Activated naive CD8-positive, alpha-beta T cell treated with anti-CD3 and anti-CD28 coated beads for 36 hours (primary cell): Measurements from ENCODE around the gene SORD. TPM values are rescaled to one million over a fixed set of nuclear protein-coding genes. Genes with fewer than 3 reads are reported as not detected.
"Not testable (repeated sequence)": the region's sequence is repeated elsewhere in the genome, so short reads cannot be mapped to it uniquely, and the experiment has no call there.

Source experiments
- DNase-seq: peaks from one replicate; pipeline ENCODE4 v3.0.0; 2021
- H3K27ac Mint-ChIP-seq: one replicate; pipeline ENCODE4 v1.8.0; 2022; ENCODE audit warnings: mild to moderate bottlenecking, moderate library complexity, mixed read lengths
- H3K27me3 Mint-ChIP-seq: one replicate; pipeline ENCODE4 v1.8.0; 2022; ENCODE audit warnings: mild to moderate bottlenecking, mixed read lengths
- H3K36me3 Mint-ChIP-seq: one replicate; pipeline ENCODE4 v1.8.0; 2021; ENCODE audit warnings: mild to moderate bottlenecking, mixed read lengths
- H3K4me1 Mint-ChIP-seq: one replicate; pipeline ENCODE4 v1.8.0; 2021; ENCODE audit warnings: mixed read lengths
- H3K4me3 Mint-ChIP-seq: one replicate; pipeline ENCODE4 v1.8.0; 2022; ENCODE audit warnings: mild to moderate bottlenecking, moderate library complexity, mixed read lengths
- H3K9me3 Mint-ChIP-seq: one replicate; pipeline ENCODE4 v1.8.0; 2022; ENCODE audit warnings: mixed read lengths
- total RNA-seq, 2 experiments: library from RNA; stranded (reverse); gene quantifications; one replicate each; pipeline ENCODE4 v1.2.3, GENCODE V29; 2021

SORD gene
- total RNA-seq, 2 experiments from 2014 or later = 36.0 to 36.9 TPM

DNA sequence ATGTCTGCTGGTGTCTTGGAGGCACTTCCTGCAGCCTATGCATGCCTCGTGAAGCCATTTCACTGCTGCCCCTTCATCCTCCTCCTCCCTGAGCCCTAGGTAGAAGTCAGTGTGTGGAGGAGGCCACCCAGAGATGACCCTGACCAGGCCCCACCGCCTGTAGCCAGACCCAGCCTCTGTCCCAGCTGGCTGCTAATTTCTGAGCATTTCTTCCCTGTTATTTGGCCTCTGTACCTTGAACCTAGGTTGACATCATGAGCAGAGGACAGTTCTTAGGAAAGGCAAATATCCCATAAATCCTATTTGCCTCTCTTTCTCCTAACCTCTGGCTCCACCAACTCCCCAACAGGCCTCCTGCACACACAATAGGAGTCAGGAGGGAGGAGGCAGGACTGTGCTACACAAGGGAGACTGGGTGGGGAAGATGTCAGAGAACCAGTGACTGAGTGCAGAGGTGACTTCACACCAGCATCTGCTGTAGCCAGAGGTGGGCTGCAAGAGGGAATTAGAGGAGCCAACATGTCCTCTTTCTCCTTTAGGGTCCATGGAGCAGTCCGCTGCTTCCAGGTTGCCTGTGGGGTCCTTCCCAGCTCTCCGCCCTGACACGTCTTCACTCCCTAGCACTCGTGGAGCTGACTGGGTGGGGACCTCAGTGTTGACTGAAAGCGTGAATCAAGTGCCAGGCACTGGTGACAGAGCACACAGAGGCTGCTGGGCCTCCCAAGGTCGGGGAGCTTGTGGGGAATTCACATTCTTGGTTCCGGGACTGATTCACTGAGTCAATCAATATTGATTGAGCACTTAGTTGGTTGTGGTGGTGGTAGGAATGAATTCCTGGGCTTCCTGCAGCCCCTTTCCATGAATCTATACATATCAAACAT, 52.7 kb downstream of the SORD start:
- not testable (repeated sequence) for H3K4me1 Mint-ChIP-seq, DNase-seq, H3K4me3 Mint-ChIP-seq, H3K27ac Mint-ChIP-seq, H3K36me3 Mint-ChIP-seq, H3K27me3 Mint-ChIP-seq, H3K9me3 Mint-ChIP-seq

DNA sequence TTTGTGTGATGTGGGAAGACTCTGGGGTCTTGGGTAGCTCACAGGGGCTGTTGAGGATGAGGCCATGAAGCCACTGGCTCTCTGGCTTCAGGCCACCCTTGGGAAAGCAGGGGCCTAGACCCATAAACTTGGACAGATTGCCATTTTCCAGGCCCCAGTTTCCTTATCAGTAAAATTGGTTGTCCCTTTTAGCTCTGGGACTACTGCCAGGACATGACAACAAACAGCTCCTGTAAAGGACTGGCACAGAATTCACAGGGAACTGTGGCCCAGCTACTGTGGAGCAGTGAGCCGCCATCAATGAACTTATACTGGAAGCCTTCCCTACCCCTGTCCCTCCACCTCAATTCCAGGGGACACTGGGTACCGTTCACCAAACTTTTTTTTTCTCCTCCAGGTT, 54.4 kb downstream of the SORD start:
- not testable (repeated sequence) for H3K27me3 Mint-ChIP-seq

DNA sequence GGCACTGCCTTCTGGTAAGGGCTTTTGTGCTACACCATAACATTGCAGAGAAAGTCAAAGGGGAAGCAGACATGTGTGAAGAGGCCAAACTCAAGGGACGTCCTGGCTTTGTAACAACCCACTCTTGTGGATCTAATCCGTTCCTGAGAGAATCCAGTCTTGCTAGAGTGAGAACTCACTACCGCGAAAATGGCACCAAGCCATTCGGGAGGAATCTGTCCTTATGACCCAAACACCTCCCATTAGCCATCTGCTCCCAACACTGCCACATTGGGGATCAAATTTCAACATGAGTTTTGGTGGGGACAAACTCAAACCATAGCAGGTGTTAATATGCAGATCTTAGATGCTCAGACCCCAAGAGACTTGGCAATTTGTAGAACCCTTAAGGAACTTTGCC, 56.2 kb downstream of the SORD start:
- not testable (repeated sequence) for H3K4me3 Mint-ChIP-seq, DNase-seq, H3K27ac Mint-ChIP-seq, H3K4me1 Mint-ChIP-seq, H3K27me3 Mint-ChIP-seq, H3K36me3 Mint-ChIP-seq, H3K9me3 Mint-ChIP-seq

More for the DNA sequence above, 54.4 kb downstream of the SORD start:
- DNase-seq, H3K27ac Mint-ChIP-seq, H3K4me3 Mint-ChIP-seq, H3K4me1 Mint-ChIP-seq, H3K36me3 Mint-ChIP-seq, H3K9me3 Mint-ChIP-seq: not testable (repeated sequence)

DNA sequence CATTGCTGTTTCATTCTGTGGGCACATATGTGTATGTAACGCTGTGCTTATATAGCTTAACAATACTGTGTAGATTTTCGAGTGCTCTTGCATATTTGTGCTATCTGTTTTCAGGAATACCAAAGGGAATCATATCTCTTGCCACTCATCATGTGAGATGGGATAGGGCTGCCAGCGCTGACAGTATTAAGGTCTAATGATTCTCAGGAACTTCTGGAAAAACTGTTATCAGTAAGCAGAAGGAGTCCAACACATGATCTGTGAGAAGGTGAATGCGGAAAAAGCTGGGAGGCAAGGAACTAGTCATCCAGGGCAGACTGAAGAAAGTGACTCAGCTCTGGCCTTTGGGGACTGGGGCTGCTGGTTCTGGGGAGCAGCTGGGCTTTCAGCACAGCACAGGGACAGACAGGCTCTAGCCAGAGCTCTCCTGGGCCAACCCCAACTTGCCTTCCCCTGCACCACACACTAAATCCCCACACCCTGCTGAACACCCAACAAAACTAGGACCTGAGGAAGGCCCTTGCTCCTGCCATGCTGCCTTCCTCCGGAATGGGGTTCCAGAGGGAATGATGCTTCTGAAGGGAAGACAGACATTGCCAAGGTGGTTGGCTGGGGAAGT, 56.7 kb downstream of the SORD start:
- not testable (repeated sequence) for H3K27ac Mint-ChIP-seq, H3K9me3 Mint-ChIP-seq, H3K27me3 Mint-ChIP-seq, H3K4me3 Mint-ChIP-seq, H3K4me1 Mint-ChIP-seq, H3K36me3 Mint-ChIP-seq, DNase-seq

DNA sequence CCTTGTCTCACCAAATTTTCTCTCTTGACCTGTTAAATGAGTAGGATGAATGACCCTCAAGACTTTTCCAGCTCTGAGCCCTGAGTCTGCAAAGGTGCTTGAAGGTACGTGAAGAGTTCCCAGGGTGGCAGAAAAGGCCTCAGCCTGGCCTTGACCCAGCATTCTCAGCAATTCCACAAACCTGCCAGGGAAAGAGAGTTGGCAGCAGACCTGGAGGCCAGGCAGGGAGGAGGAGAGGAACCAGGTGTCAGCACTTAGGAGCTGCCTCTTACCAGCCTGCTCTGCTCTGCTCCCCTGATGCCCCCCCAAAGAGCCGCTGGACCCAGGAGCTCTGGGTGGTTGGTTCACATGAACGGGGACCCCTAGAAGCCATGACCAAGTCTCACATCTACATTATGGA, 57.6 kb downstream of the SORD start:
- H3K9me3 Mint-ChIP-seq, H3K4me1 Mint-ChIP-seq, DNase-seq, H3K27me3 Mint-ChIP-seq, H3K36me3 Mint-ChIP-seq, H3K4me3 Mint-ChIP-seq, H3K27ac Mint-ChIP-seq: not testable (repeated sequence)

DNA sequence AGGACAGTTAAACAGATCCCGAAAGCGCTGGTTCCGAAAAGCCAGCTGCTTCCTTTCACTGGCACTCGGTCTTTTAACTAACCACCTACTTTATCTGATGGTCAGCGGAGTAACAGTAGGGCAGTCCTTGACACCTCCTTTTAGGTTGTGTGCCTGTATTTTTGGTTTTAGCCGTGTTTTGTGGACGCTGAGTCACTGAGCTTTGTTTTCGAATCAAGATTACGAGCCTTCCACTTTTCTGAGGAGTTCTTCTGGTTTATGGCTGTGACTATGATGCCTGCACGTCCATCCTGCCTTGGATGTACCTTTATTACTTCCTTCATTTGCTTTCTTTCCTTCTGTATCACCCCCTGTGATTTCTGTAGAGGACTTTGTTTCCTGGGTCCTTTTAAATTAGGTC, 59.4 kb downstream of the SORD start:
- not testable (repeated sequence) for DNase-seq, H3K4me3 Mint-ChIP-seq, H3K27ac Mint-ChIP-seq, H3K4me1 Mint-ChIP-seq, H3K9me3 Mint-ChIP-seq, H3K27me3 Mint-ChIP-seq, H3K36me3 Mint-ChIP-seq

DNA sequence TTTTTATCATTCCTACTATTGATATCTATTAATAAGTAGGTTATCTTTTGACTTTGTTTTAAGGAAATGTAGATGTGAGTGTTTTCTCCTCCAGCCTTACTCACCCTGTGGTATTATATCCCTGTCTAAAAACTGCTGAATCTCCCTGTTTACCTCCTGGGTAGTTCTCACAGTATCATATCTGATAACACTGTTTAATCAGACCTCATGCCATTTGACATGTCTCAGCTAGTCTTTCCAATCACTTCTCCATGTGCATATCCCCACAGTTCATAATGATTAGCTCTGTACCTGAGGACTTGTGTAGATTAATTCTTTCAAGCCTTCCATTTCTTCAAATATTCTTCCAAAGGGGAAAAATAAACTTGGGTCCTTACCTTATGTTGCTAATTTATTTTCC, 60.2 kb downstream of the SORD start:
- no peak overlapping the region for H3K27ac Mint-ChIP-seq
- H3K4me3 Mint-ChIP-seq = no peak overlapping the region
- H3K27me3 Mint-ChIP-seq = peaks cover 10% of the 10 kb centered on the region
- no peaks in the 10 kb centered on the region for H3K9me3 Mint-ChIP-seq
- H3K4me1 Mint-ChIP-seq = no peaks in the 10 kb centered on the region
- H3K36me3 Mint-ChIP-seq = no peaks in the 10 kb centered on the region
- no peak for DNase-seq

DNA sequence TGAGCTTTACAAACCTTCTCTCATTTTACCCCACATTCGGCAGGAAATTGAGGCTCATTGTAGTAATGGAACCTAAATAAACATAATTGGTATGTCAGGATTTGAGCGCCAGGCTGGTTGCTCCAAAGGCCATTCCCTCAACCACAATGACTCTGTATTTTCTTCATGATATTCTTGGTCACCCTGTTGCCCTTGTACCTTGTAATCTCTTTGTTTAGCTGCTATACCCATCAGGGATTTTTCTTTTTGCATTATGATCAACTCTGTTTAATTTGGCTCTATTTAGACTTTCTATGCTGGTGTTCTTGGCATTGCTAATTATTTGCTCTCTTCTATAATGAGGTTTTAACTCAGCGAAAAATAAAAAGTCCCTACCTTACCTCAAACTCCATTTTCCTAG, 61.2 kb downstream of the SORD start:
- Mint-ChIP-seq H3K27me3 (peaks cover 13% of the 10 kb centered on the region), H3K36me3 (no peaks in the 10 kb centered on the region), H3K27ac (no peak overlapping the region), H3K9me3 (no peaks in the 10 kb centered on the region), H3K4me1 (no peaks in the 10 kb centered on the region), H3K4me3 (no peak overlapping the region)
- no peak for DNase-seq

DNA sequence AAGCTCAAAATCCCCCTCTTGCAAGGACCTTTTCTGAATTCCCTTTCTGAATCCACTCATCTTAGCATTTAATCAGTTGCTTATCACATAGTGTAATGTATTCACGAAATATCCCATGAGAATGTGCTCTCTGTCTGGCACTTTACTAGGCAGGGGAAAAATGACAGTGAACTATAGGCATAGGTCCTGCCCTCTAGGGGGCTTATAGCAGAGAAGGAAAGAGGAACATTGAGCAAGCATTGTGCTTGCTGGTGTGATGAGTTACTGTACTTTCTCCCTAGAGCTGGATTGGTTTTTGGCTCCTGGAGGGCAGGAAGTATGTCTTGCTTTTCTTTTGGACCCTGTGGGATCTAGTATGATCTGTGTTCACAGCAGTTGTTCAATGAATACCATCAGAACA, 64.5 kb downstream of the SORD start:
- no peak for DNase-seq
- Mint-ChIP-seq H3K27me3 (peaks cover 25% of the 10 kb centered on the region), H3K27ac (no peak overlapping the region), H3K36me3 (no peaks in the 10 kb centered on the region), H3K4me3 (no peak overlapping the region), H3K4me1 (no peaks in the 10 kb centered on the region), H3K9me3 (no peaks in the 10 kb centered on the region)

DNA sequence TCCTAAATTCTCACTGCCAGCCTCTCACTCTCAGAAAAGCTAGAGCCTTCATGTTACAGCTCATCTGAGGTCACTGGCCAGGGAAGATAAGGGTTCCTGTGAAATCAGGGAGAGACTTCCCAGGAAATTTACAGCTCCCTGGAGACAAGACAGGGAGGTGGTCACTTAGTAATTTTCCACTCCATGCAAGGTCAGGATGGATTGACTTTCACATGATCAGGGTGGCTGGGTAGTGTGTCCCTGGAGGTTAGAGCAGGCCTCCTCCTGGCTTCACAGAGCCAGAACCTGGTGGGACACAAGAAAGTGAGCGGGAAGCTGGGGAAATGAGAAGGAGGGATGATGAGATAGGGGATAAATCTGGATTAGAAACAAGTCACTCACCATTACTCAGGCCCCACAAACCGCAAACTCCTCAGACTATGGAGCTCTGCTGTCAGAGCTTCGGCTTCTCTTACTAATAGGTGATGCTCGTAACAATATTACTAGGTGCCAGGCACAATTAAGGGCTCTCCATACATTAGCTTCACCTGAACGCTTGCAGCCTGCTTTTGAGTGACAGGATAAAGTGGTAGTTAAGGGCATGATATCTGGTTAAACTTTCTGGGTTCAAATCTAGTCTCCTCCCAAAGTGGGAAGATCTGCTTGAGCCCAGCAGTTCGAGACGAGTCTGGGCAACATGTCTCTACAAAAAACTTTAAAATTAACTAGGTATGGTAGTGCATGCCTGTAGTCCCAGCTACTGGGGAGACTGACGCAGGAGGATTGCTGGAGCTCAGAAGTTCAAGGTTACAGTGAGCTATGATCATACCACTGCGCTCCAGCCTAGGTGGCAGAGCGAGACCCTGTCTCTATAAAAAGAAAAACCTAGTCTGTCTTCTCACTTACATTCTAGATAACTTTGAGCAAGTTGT, 66.1 kb downstream of the SORD start:
- Mint-ChIP-seq H3K9me3 (no peaks in the 10 kb centered on the region), H3K36me3 (no peaks in the 10 kb centered on the region), H3K4me3 (no peak overlapping the region), H3K4me1 (no peaks in the 10 kb centered on the region), H3K27ac (no peak overlapping the region), H3K27me3 (peaks cover 25% of the 10 kb centered on the region)
- no peak for DNase-seq

DNA sequence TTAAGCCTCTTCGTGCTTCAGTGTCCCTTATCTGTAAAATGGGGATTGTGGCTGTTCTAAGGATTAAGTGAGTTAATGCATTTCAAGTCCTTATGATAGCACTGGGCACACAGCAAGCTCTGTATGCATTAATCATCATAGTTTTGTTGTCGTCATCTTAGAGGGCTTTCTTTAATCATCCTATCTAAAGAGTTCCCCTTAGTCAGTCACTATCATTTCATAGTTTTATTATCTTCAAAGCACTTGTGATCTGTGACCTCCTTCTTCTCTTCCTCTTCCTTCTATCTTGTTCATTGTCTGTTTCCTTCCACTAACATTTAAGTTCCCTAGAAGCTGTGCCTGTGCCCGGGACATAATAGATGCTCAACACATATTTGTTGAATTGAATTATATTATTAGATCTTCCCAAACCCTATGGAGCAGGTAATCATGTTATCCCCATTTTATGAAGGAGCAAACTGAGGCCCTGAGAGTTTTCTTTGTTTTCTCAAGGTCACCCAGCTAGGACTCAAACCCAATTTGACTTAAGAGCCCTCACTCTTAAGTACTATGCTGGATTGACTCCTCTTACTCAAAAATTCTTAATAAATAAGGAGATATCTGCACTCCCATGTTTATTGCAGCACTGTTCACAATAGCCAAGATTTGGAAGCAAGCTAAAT, 66.8 kb downstream of the SORD start:
- Mint-ChIP-seq H3K27ac (no peak overlapping the region), H3K9me3 (no peaks in the 10 kb centered on the region)

DNA sequence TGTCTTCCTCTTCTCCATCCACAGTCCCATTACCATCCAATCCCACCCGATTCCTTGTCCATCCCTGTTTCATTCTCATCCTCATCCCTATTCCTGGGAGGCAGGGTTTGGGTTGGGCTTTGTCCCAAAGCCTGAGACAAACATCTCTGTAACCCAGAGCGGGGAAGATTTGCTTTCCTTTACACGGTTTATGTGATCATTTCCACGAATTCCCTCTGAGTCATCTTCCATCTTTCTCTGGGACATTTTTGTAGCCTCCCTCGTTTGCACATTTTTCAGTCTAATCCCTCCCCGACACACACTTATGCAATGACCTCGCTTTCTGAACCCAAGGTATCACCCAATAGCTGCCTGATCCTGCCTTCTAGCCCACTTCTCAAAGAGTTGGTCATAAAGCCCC, 68.2 kb downstream of the SORD start:
- Mint-ChIP-seq H3K27me3 (peaks cover 25% of the 10 kb centered on the region), H3K36me3 (no peaks in the 10 kb centered on the region), H3K9me3 (no peaks in the 10 kb centered on the region), H3K27ac (no peak overlapping the region), H3K4me3 (no peak overlapping the region), H3K4me1 (no peaks in the 10 kb centered on the region)
- no peak for DNase-seq

More for the DNA sequence above, 66.8 kb downstream of the SORD start:
- no peaks in the 10 kb centered on the region for H3K36me3 Mint-ChIP-seq
- no peak overlapping the region for H3K4me3 Mint-ChIP-seq
- H3K4me1 Mint-ChIP-seq = no peaks in the 10 kb centered on the region
- peaks cover 25% of the 10 kb centered on the region for H3K27me3 Mint-ChIP-seq
- no peak for DNase-seq

DNA sequence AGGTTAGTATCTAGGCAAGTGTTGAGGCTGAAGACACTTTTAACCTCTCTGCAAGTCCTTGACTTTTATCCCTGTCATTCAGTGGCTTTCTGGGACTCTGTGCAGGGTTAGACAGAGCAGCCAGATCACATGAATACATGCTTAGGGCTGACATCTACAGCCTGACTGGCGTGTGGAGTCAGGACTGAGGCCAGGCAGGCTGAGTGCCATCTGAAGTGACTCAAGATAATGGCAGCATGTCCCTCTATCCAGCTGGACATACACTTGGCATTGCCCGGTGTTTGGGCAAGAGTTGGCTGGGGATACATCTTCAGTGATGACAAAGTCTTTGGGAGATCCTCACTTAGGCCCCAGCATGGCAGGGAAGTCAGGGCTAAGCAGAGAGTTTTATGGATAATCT, 68.6 kb downstream of the SORD start:
- no peak for DNase-seq
- Mint-ChIP-seq H3K9me3 (no peaks in the 10 kb centered on the region), H3K4me3 (no peak overlapping the region), H3K27ac (no peak overlapping the region), H3K4me1 (no peaks in the 10 kb centered on the region), H3K27me3 (peaks cover 25% of the 10 kb centered on the region), H3K36me3 (no peaks in the 10 kb centered on the region)

DNA sequence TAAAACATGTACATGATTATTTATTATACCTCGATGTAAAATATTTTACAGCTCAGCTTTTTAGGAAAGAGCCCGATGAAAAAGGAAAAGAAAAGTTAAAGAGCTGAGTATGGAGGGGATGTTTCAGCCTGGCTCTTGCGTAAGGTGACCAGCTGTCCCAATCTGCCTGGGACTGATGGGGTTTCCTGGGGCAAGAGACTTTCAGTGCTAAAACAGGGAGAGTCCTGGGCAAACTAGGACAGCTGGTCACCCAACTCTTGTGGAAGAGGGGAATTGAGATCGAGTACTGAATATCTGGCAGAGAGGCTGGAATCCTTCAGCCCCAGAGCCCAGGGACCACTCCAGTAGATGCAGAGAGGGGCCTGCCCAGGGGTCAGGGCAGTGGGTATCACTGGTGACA, 70.0 kb downstream of the SORD start:
- no peaks in the 10 kb centered on the region for H3K36me3 Mint-ChIP-seq
- H3K4me1 Mint-ChIP-seq = no peaks in the 10 kb centered on the region
- no peaks in the 10 kb centered on the region for H3K9me3 Mint-ChIP-seq
- H3K27me3 Mint-ChIP-seq = peaks cover 15% of the 10 kb centered on the region
- no peak overlapping the region for H3K4me3 Mint-ChIP-seq
- H3K27ac Mint-ChIP-seq = no peak overlapping the region
- no peak for DNase-seq
